ENCODE measurements around the gene SP1. TPM values are rescaled to one million over a fixed set of nuclear protein-coding genes. Genes with fewer than 3 reads are reported as not detected.
A peak's percentile ranks its signal among the peaks of the same experiment; 100 is the strongest.
"Not testable (repeated sequence)": the region's sequence is repeated elsewhere in the genome, so short reads cannot be mapped to it uniquely, and the experiment has no call there.

SP1 gene
- 10 to 100 TPM; 66.1 to 72.8 TPM for total RNA-seq

- no peaks in the 10 kb centered on the region for H3K27me3 Mint-ChIP-seq
- ChIA-PET POLR2A (interaction anchor here (1.0 to 1.6 kb wide), 6 partner anchors 35 to 120 kb away, joined by 4 to 7 read pairs (median 6); partner anchors contain the start of genes AAAS, MAP3K12 and MYG1), CTCF (interaction anchor here (0.6 to 7.3 kb wide), 11 partner anchors 26 to 121 kb away, joined by 3 to 82 read pairs (median 5); partner anchors contain the start of genes AAAS and TARBP2)
- peaks cover 38% of the 10 kb centered on the region for H3K4me1 Mint-ChIP-seq (ENCODE audit: low read depth)
- intact Hi-C loops (cut with micrococcal nuclease), result no loop called here
- no peaks in the 10 kb centered on the region for H3K9me3 Mint-ChIP-seq
- peak within 1 kb of the TSS; percentile 94 for H3K4me3 Mint-ChIP-seq
- H3K36me3 Mint-ChIP-seq, result peaks cover 35% of the 10 kb centered on the region
- peak; percentile 93 for DNase-seq
- H3K27ac Mint-ChIP-seq, result peak within 1 kb of the TSS; percentile 97
Measured at GRCh38 chr12:53380104-53380793, at the start of gene SP1. Gene SP1 (plus strand): TSS chr12:53380176. CDS start chr12:53380292, 116 bp downstream.

- Mint-ChIP-seq H3K27ac (no peak overlapping the region), H3K27me3 (peaks cover 15% of the 10 kb centered on the region), H3K9me3 (no peaks in the 10 kb centered on the region), H3K36me3 (no peaks in the 10 kb centered on the region), H3K4me1 (ENCODE audit: low read depth) (peaks cover 6% of the 10 kb centered on the region), H3K4me3 (no peak overlapping the region)
- POLR2A ChIA-PET, result no interaction called here
- intact Hi-C loops (cut with micrococcal nuclease), result no loop called here
- CTCF ChIA-PET, result interaction anchor here (2.4 to 14.7 kb wide), 2 partner anchors 9 to 15 kb away, joined by 14 to 252 read pairs; partner anchors contain the start of gene AAAS
- DNase-seq, result no peak
Measured at GRCh38 chr12:53330671-53331070, 49.3 kb upstream of the SP1 start.

GRCh38 chr12:53332339-53332738 lies 47.6 kb upstream of the SP1 start:
- H3K27ac Mint-ChIP-seq, POLR2A ChIA-PET: not testable (repeated sequence)

GRCh38 chr12:53332744-53333143 lies 47.2 kb upstream of the SP1 start:
- Mint-ChIP-seq H3K4me3 (no peak overlapping the region), H3K27ac (no peak overlapping the region), H3K27me3 (peaks cover 30% of the 10 kb centered on the region), H3K4me1 (ENCODE audit: low read depth) (no peaks in the 10 kb centered on the region), H3K36me3 (no peaks in the 10 kb centered on the region), H3K9me3 (no peaks in the 10 kb centered on the region)
- intact Hi-C loops (cut with micrococcal nuclease), result no loop called here
- DNase-seq, result no peak
- ChIA-PET POLR2A (no interaction called here), CTCF (interaction anchor here (0.9 to 3.8 kb wide), 3 partner anchors 11 to 19 kb away, joined by 3 to 21 read pairs (median 3); partner anchors contain the start of gene AAAS)

More at GRCh38 chr12:53332339-53332738, 47.6 kb upstream of the SP1 start:
- CTCF ChIA-PET, result interaction anchor here (1.2 to 14.7 kb wide), 3 partner anchors 11 to 20 kb away, joined by 3 to 252 read pairs (median 14); partner anchors contain the start of gene AAAS
- intact Hi-C loops (cut with micrococcal nuclease); H3K36me3 Mint-ChIP-seq; H3K4me3 Mint-ChIP-seq; H3K4me1 Mint-ChIP-seq (ENCODE audit: low read depth); DNase-seq; H3K9me3 Mint-ChIP-seq: not testable (repeated sequence)
- H3K27me3 Mint-ChIP-seq, result peaks cover 26% of the 10 kb centered on the region

GRCh38 chr12:53333289-53333688 lies 46.7 kb upstream of the SP1 start:
- ChIA-PET POLR2A (no interaction called here), CTCF (interaction anchor here (0.9 to 3.8 kb wide), 2 partner anchors 11 to 12 kb away, joined by 3 to 21 read pairs; partner anchors contain the start of gene AAAS)

GRCh38 chr12:53333845-53334244 lies 46.1 kb upstream of the SP1 start:
- H3K36me3 Mint-ChIP-seq, result no peaks in the 10 kb centered on the region
- POLR2A ChIA-PET, result no interaction called here
- H3K4me3 Mint-ChIP-seq, result no peak overlapping the region
- H3K4me1 Mint-ChIP-seq (ENCODE audit: low read depth), result no peaks in the 10 kb centered on the region
- CTCF ChIA-PET, result interaction anchor here (0.9 to 3.8 kb wide), 3 partner anchors 11 to 13 kb away, joined by 3 to 21 read pairs (median 6); partner anchors contain the start of gene AAAS
- intact Hi-C loops (cut with micrococcal nuclease), result no loop called here
- no peak overlapping the region for H3K27ac Mint-ChIP-seq
- DNase-seq, result no peak
- peaks cover 32% of the 10 kb centered on the region for H3K27me3 Mint-ChIP-seq
- H3K9me3 Mint-ChIP-seq, result no peaks in the 10 kb centered on the region

More at GRCh38 chr12:53333289-53333688, 46.7 kb upstream of the SP1 start:
- H3K9me3 Mint-ChIP-seq, result no peaks in the 10 kb centered on the region
- no peaks in the 10 kb centered on the region for H3K4me1 Mint-ChIP-seq (ENCODE audit: low read depth)
- no peak for DNase-seq
- no peaks in the 10 kb centered on the region for H3K36me3 Mint-ChIP-seq
- H3K27ac Mint-ChIP-seq, result no peak overlapping the region
- intact Hi-C loops (cut with micrococcal nuclease), result no loop called here
- H3K27me3 Mint-ChIP-seq, result peaks cover 32% of the 10 kb centered on the region
- no peak overlapping the region for H3K4me3 Mint-ChIP-seq

GRCh38 chr12:53334822-53335221 lies 45.2 kb upstream of the SP1 start:
- ChIA-PET POLR2A (no interaction called here), CTCF (interaction anchor here (1.2 to 3.8 kb wide), 4 partner anchors 10 to 86 kb away, joined by 3 to 21 read pairs (median 6); partner anchors contain the start of gene AAAS)
- Mint-ChIP-seq H3K36me3 (no peaks in the 10 kb centered on the region), H3K27me3 (peaks cover 32% of the 10 kb centered on the region), H3K27ac (no peak overlapping the region), H3K4me1 (ENCODE audit: low read depth) (no peaks in the 10 kb centered on the region), H3K4me3 (no peak overlapping the region), H3K9me3 (no peaks in the 10 kb centered on the region)
- intact Hi-C loops (cut with micrococcal nuclease), result no loop called here
- DNase-seq, result no peak

- H3K4me1 Mint-ChIP-seq (ENCODE audit: low read depth), result peaks cover 5% of the 10 kb centered on the region
- no peak within 1 kb of the TSS for H3K4me3 Mint-ChIP-seq
- ChIA-PET POLR2A (interaction anchor here (0.7 to 1.3 kb wide), 2 partner anchors 9 to 11 kb away, joined by 3 to 4 read pairs; no protein-coding TSS in a partner anchor), CTCF (interaction anchor here (1.2 to 3.8 kb wide), 3 partner anchors 8 to 85 kb away, joined by 3 to 21 read pairs (median 5); no protein-coding TSS in a partner anchor)
- H3K9me3 Mint-ChIP-seq, result no peaks in the 10 kb centered on the region
- H3K27ac Mint-ChIP-seq, result no peak within 1 kb of the TSS
- intact Hi-C loops (cut with micrococcal nuclease), result no loop called here
- DNase-seq, result no peak
- no peaks in the 10 kb centered on the region for H3K36me3 Mint-ChIP-seq
- peaks cover 32% of the 10 kb centered on the region for H3K27me3 Mint-ChIP-seq
Measured at GRCh38 chr12:53336181-53336681, 43.7 kb upstream of the SP1 start, which contains the start of gene SP7. Gene SP7 (minus strand): TSS chr12:53336354. CDS start chr12:53335646, 708 bp downstream.

GRCh38 chr12:53338017-53338416 lies 42.0 kb upstream of the SP1 start:
- CTCF ChIA-PET, result no interaction called here
- peaks cover 28% of the 10 kb centered on the region for H3K27me3 Mint-ChIP-seq
- no peak overlapping the region for H3K4me3 Mint-ChIP-seq
- no peak overlapping the region for H3K27ac Mint-ChIP-seq
- DNase-seq, result no peak
- intact Hi-C loops (cut with micrococcal nuclease), result no loop called here
- H3K9me3 Mint-ChIP-seq, result no peaks in the 10 kb centered on the region
- no peaks in the 10 kb centered on the region for H3K36me3 Mint-ChIP-seq
- H3K4me1 Mint-ChIP-seq (ENCODE audit: low read depth), result peaks cover 5% of the 10 kb centered on the region
- POLR2A ChIA-PET, result no interaction called here

- ChIA-PET POLR2A (no interaction called here), CTCF (interaction anchor here (1.0 kb wide), 2 partner anchors 10 to 13 kb away, joined by 3 read pairs; no protein-coding TSS in a partner anchor)
- Mint-ChIP-seq H3K4me1 (ENCODE audit: low read depth) (peaks cover 5% of the 10 kb centered on the region), H3K27ac (no peak overlapping the region), H3K4me3 (no peak overlapping the region), H3K9me3 (no peaks in the 10 kb centered on the region), H3K36me3 (no peaks in the 10 kb centered on the region), H3K27me3 (peaks cover 23% of the 10 kb centered on the region)
- no peak for DNase-seq
- intact Hi-C loops (cut with micrococcal nuclease), result no loop called here
Measured at GRCh38 chr12:53338916-53339315, 41.1 kb upstream of the SP1 start.

GRCh38 chr12:53340398-53340797 lies 39.6 kb upstream of the SP1 start:
- Mint-ChIP-seq H3K4me3 (no peak overlapping the region), H3K27ac (no peak overlapping the region), H3K27me3 (peaks cover 17% of the 10 kb centered on the region), H3K9me3 (no peaks in the 10 kb centered on the region), H3K36me3 (no peaks in the 10 kb centered on the region), H3K4me1 (ENCODE audit: low read depth) (peaks cover 14% of the 10 kb centered on the region)
- ChIA-PET POLR2A (no interaction called here), CTCF (interaction anchor here (0.6 to 1.4 kb wide), 3 partner anchors 19 to 861 kb away, joined by 3 to 6 read pairs (median 4); partner anchors contain the start of gene AAAS)
- intact Hi-C loops (cut with micrococcal nuclease), result no loop called here
- no peak for DNase-seq

- intact Hi-C loops (cut with micrococcal nuclease), result no loop called here
- Mint-ChIP-seq H3K36me3 (no peaks in the 10 kb centered on the region), H3K27me3 (no peaks in the 10 kb centered on the region), H3K9me3 (no peaks in the 10 kb centered on the region), H3K27ac (no peak overlapping the region), H3K4me1 (ENCODE audit: low read depth) (peaks cover 14% of the 10 kb centered on the region), H3K4me3 (no peak overlapping the region)
- ChIA-PET CTCF (interaction anchor here (0.5 to 7.2 kb wide), 6 partner anchors 9 to 241 kb away, joined by 4 to 252 read pairs (median 14); partner anchors contain the start of genes AAAS, SOAT2 and SP7), POLR2A (interaction anchor here (2.4 kb wide), 1 partner anchor 19 kb away, joined by 21 read pairs; no protein-coding TSS in a partner anchor)
- DNase-seq, result no peak
Measured at GRCh38 chr12:53343449-53343848, 36.5 kb upstream of the SP1 start.

Data from activated CD4-positive, alpha-beta memory T cell treated with anti-CD3 and anti-CD28 coated beads for 36 hours (primary cell).